DND-41 (cell line): Measurements from ENCODE around the gene SMYD5.
A peak's percentile ranks its signal among the peaks of the same experiment; 100 is the strongest.

Experiments used
- ATAC-seq: fragments of 200-7000 bp; cut with Tn5 transposase; 3 replicates; pipeline ENCODE4 v1.9.1; 2021; ENCODE audit warnings: low read depth; ENCODE audit not compliant: insufficient read depth
- DNase-seq: peaks from one replicate; pipeline ENCODE4 v3.0.0-alpha.2; 2020
- H2AFZ ChIP-seq: 2 replicates; pipeline ENCODE4 v1.6.0; 2012; ENCODE audit warnings: low read depth, low read length
- H3K27ac ChIP-seq: 2 replicates; pipeline ENCODE4 v1.5.1; 2012; ENCODE audit warnings: low read length, inconsistent platforms
- H3K27me3 ChIP-seq: fragments of 200-600 bp; sonication (generic); 2 replicates; pipeline ENCODE4 v1.6.0; 2012; ENCODE audit warnings: low read length, mild to moderate bottlenecking, inconsistent platforms; ENCODE audit not compliant: insufficient read depth, poor library complexity
- H3K36me3 ChIP-seq: 2 replicates; pipeline ENCODE4 v1.5.1; 2012; ENCODE audit warnings: low read length, inconsistent platforms; ENCODE audit not compliant: insufficient read depth
- H3K4me1 ChIP-seq: 2 replicates; pipeline ENCODE4 v1.5.1; 2012; ENCODE audit warnings: mild to moderate bottlenecking, low read length; ENCODE audit not compliant: insufficient read depth
- H3K4me2 ChIP-seq: 2 replicates; pipeline ENCODE4 v1.6.0; 2012; ENCODE audit warnings: mild to moderate bottlenecking, moderate library complexity, low read length, inconsistent platforms; ENCODE audit not compliant: insufficient read depth
- H3K4me3 ChIP-seq, 2 experiments: fragments of 200-600 bp in 1 of 2; shearing (Covaris generic) in 1 of 2; 2 replicates each; pipeline ENCODE4 v1.5.1; 2012 to 2016; ENCODE audit warnings: inconsistent platforms in 2 of 2, low read length in 2 of 2, mild to moderate bottlenecking in 2 of 2, low read depth in 1 of 2, moderate library complexity in 1 of 2
- H3K79me2 ChIP-seq: 2 replicates; pipeline ENCODE4 v1.6.0; 2012; ENCODE audit warnings: low read length, inconsistent platforms; ENCODE audit not compliant: insufficient read depth
- H3K9ac ChIP-seq: 2 replicates; pipeline ENCODE4 v1.6.0; 2012; ENCODE audit warnings: low read depth, mild to moderate bottlenecking, inconsistent platforms, low read length, moderate library complexity
- H3K9me3 ChIP-seq: 2 replicates; pipeline ENCODE4 v1.5.1; 2012; ENCODE audit warnings: low read length, moderate library complexity, mild to moderate bottlenecking, inconsistent platforms; ENCODE audit not compliant: insufficient read depth, severe bottlenecking
- H4K20me1 ChIP-seq: 2 replicates; pipeline ENCODE4 v1.6.0; 2012; ENCODE audit warnings: low read length; ENCODE audit not compliant: insufficient read depth
- EZH2 ChIP-seq: IDR thresholded peaks from 3 replicates; pipeline ENCODE4 v1.6.1; 2012; ENCODE audit warnings: borderline replicate concordance, low read depth, mild to moderate bottlenecking, moderate library complexity, low read length, inconsistent platforms; ENCODE audit not compliant: severe bottlenecking
- TF ChIP-seq, protein P1 (sequence below): IDR thresholded peaks from 2 replicates; pipeline ENCODE4 v1.5.1; 2012; ENCODE audit warnings: borderline replicate concordance, low read length, moderate library complexity, mild to moderate bottlenecking; ENCODE audit not compliant: poor library complexity, severe bottlenecking; ENCODE audit errors: extremely low read depth

Gene SMYD5

DNA sequence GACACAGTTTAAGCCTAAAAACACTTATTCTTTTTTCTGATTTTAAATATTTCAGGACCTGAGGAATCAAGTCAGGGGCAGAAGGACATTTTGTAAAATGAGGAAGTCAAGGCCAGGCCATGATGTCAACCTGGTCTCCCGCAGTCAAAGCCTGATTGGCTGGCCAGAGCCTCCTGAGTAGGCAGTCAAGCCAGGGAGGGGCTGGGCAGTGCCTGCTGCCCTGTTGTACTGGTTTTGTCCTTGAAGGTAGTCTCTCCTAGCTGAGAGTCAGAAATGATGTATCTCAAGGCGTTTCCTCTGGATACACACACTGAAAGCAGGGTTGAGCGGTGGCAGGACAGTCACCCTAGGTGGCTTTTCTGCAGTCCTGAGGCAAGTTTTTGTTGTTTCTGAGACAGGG lies 39.9 kb downstream of the SMYD5 start:
- H3K79me2 ChIP-seq = no peaks in the 10 kb centered on the region
- no peak overlapping the region for H3K4me3 ChIP-seq
- H3K27me3 ChIP-seq = no peaks in the 10 kb centered on the region
- H3K4me2 ChIP-seq = no peak overlapping the region
- no peak overlapping the region for H2AFZ ChIP-seq
- peaks cover 45% of the 10 kb centered on the region for H4K20me1 ChIP-seq
- H3K4me1 ChIP-seq = no peaks in the 10 kb centered on the region
- H3K9ac ChIP-seq = no peak overlapping the region
- no peaks in the 10 kb centered on the region for H3K9me3 ChIP-seq
- TF ChIP-seq, protein P1, sequence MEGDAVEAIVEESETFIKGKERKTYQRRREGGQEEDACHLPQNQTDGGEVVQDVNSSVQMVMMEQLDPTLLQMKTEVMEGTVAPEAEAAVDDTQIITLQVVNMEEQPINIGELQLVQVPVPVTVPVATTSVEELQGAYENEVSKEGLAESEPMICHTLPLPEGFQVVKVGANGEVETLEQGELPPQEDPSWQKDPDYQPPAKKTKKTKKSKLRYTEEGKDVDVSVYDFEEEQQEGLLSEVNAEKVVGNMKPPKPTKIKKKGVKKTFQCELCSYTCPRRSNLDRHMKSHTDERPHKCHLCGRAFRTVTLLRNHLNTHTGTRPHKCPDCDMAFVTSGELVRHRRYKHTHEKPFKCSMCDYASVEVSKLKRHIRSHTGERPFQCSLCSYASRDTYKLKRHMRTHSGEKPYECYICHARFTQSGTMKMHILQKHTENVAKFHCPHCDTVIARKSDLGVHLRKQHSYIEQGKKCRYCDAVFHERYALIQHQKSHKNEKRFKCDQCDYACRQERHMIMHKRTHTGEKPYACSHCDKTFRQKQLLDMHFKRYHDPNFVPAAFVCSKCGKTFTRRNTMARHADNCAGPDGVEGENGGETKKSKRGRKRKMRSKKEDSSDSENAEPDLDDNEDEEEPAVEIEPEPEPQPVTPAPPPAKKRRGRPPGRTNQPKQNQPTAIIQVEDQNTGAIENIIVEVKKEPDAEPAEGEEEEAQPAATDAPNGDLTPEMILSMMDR = no peak
- no peak for TF ChIP-seq EZH2
- no peak overlapping the region for H3K27ac ChIP-seq
- ATAC-seq (0 out of 3 replicates have a peak, but pooled peaks have one; percentile 5), DNase-seq (no peak)
- peaks cover 84% of the 10 kb centered on the region for H3K36me3 ChIP-seq

DNA sequence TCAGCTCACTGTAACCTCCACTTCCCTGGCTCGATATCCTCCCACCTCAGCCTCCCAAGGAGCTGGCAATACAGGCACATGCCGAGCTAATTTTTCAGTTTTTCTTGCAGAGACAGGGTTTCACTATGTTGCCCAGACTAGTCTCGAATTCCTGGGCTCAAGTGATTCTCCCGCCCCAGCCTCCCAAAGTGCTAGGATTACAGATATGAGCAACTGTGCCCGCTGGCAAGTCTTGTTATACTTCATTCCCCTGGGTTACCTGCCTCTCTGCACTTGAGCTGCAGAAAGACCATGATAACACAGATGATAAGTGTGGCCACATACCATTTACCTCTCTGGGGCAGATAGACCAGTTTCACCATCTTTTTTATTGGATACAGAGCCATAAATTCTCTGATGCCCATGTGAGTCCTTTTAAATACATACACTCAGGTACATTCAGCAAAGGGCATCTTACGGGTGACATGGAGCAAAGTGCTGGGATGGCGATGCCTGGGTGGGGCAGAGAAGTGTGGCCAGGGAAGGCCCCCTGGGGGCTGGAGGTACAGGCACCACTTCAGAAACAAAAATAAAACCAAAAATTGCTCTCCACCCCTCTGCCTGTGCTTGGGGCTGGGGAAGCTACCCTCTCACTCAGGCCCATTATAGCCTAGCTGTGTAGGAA lies 40.4 kb downstream of the SMYD5 start:
- no peaks in the 10 kb centered on the region for H3K4me1 ChIP-seq
- DNase-seq (no peak), ATAC-seq (peak; percentile 4; the same call in 1 of the 3 replicates)
- TF ChIP-seq, protein P1 = no peak
- TF ChIP-seq EZH2 = no peak
- no peak overlapping the region for H2AFZ ChIP-seq
- no peak overlapping the region for H3K27ac ChIP-seq
- no peak overlapping the region for H3K4me3 ChIP-seq
- H3K27me3 ChIP-seq = no peaks in the 10 kb centered on the region
- no peak overlapping the region for H3K9ac ChIP-seq
- no peaks in the 10 kb centered on the region for H3K79me2 ChIP-seq
- H3K4me2 ChIP-seq = no peak overlapping the region
- H3K9me3 ChIP-seq = no peaks in the 10 kb centered on the region
- H4K20me1 ChIP-seq = peaks cover 39% of the 10 kb centered on the region
- peaks cover 84% of the 10 kb centered on the region for H3K36me3 ChIP-seq

DNA sequence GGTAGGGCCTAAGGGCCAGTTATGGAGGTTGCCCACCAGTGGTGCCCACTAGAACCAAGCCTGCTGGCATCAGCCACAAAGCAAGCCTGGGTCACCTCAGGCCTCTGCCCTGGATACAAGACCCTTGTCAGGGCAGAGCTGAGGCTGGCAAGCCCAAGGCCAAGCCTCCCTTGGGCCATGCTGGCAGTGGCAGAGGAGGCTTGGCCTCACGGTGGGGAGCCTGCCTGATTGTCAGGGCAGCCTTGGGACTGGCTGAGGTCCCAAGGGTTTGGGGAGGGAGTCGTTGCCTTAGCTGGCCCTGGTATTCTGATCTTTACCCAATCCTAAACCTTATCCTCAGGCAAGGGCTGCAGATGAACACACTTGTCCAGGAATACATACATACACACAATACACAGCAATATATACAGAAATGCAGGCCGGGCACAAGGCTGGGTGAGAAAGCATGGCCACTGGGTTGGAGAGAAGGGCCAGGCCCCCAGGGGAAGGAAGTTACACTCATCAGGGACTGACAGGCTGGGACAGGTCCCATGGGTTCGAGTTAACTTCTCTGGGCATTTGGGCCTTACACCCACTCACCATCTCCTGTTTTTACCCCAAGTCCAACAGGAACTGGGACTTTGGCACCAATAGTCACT lies 41.1 kb downstream of the SMYD5 start:
- DNase-seq (no peak), ATAC-seq (peak; percentile 8; the same call in 1 of the 3 replicates)
- H4K20me1 ChIP-seq = peaks cover 33% of the 10 kb centered on the region
- H3K27ac ChIP-seq = no peak overlapping the region
- no peak overlapping the region for H3K4me3 ChIP-seq
- no peaks in the 10 kb centered on the region for H3K4me1 ChIP-seq
- no peak overlapping the region for H2AFZ ChIP-seq
- H3K79me2 ChIP-seq = no peaks in the 10 kb centered on the region
- H3K27me3 ChIP-seq = no peaks in the 10 kb centered on the region
- no peak overlapping the region for H3K9ac ChIP-seq
- H3K36me3 ChIP-seq = peaks cover 84% of the 10 kb centered on the region
- H3K4me2 ChIP-seq = no peak overlapping the region
- TF ChIP-seq, protein P1 = no peak
- TF ChIP-seq EZH2 = no peak
- H3K9me3 ChIP-seq = no peaks in the 10 kb centered on the region
